Uterus (tissue), 2 donors: Measurements from ENCODE around the gene SEC14L1.

Source experiments
- CTCF ChIP-seq, 4 experiments: fragments of 200-600 bp in 2 of 4; fragments of 450-650 bp in 2 of 4; sonication (generic) in 2 of 4; IDR thresholded peaks; one replicate each; pipeline ENCODE4 v1.5.1; 2016 to 2019; ENCODE audit warnings: antibody characterized with exemption in 4 of 4, mild to moderate bottlenecking in 2 of 4, moderate library complexity in 1 of 4
- POLR2A ChIP-seq, 2 donors: fragments of 450-650 bp; IDR thresholded peaks; one replicate each; pipeline ENCODE4 v1.6.1; 2016; ENCODE audit warnings: antibody characterized with exemption in 2 of 2, mild to moderate bottlenecking in 1 of 2, moderate library complexity in 1 of 2

- TF ChIP-seq POLR2A (IDR thresholded peaks at IDR 0.05) (no peak), CTCF (IDR thresholded peaks at IDR 0.05) (no peak)
Observed at GRCh38 chr17:77264617-77265230, 124.0 kb downstream of the SEC14L1 start.
